Mononuclear cell (primary cell): ENCODE data around the gene SRGAP2B. TPM values are rescaled to one million over a fixed set of nuclear protein-coding genes. Genes with fewer than 3 reads are reported as not detected.
A peak's percentile ranks its signal among the peaks of the same experiment; 100 is the strongest.
"Not testable (repeated sequence)": the region's sequence is repeated elsewhere in the genome, so short reads cannot be mapped to it uniquely, and the experiment has no call there.

Experiments used
- H3K27me3 ChIP-seq: 2 replicates; pipeline ENCODE4 v1.6.0; 2011; ENCODE audit warnings: low read length, control low read depth; ENCODE audit not compliant: insufficient read depth
- H3K4me1 ChIP-seq: 2 replicates; pipeline ENCODE4 v1.5.1; 2011; ENCODE audit warnings: mild to moderate bottlenecking, low read length, control low read depth; ENCODE audit not compliant: insufficient read depth
- H3K4me3 ChIP-seq: 2 replicates; pipeline ENCODE4 v1.5.1; 2011; ENCODE audit warnings: mild to moderate bottlenecking, low read length, moderate library complexity
- H3K9me3 ChIP-seq: 2 replicates; pipeline ENCODE4 v1.5.1; 2011; ENCODE audit warnings: low read depth, mild to moderate bottlenecking, control low read depth, low read length
- total RNA-seq: library from RNA; depleted of rRNA; stranded (reverse); fragments of >200 nt; gene quantifications from one replicate; pipeline ENCODE4 v1.2.3, GENCODE V29; 2012

SRGAP2B gene
- 14.7 TPM for total RNA-seq

- H3K9me3 ChIP-seq, H3K27me3 ChIP-seq, H3K4me1 ChIP-seq: not testable (repeated sequence)
- peak within 1 kb of the TSS; percentile 32 for H3K4me3 ChIP-seq
Measured at GRCh38 chr1:145095284-145096057, at the start of gene SRGAP2B, which contains the start of gene FAM72D. Gene SRGAP2B (minus strand): TSS chr1:145095328. CDS start chr1:145092901, 2,427 bp downstream. Gene FAM72D (plus strand): TSS chr1:145095974. CDS start chr1:145096848, 874 bp downstream.

GRCh38 chr1:145144264-145144913 lies 49.3 kb upstream of the SRGAP2B start:
- not testable (repeated sequence) for H3K27me3 ChIP-seq, H3K4me3 ChIP-seq, H3K9me3 ChIP-seq, H3K4me1 ChIP-seq

DNA sequence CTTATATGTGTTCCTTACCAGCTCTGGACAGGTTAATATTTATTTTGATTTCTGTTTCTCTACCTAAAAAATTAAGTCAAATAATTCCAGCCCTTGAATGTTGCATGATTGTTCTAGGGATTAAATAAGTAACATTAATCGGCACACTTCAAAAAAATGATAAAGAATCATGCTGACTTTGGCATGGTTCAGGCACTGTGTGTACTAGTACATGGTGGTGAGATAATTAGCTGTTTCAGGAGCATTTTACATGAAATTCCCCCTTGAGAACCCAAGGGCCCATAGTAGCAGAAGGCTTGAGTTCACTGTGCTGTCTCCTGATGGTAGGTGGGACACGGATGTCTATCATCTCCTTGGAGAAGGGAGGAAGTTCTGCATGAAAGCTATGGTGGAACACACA lies 45.4 kb upstream of the SRGAP2B start:
- H3K27me3 ChIP-seq, H3K9me3 ChIP-seq, H3K4me1 ChIP-seq, H3K4me3 ChIP-seq: not testable (repeated sequence)

GRCh38 chr1:145134476-145134875 lies 39.3 kb upstream of the SRGAP2B start:
- not testable (repeated sequence) for H3K9me3 ChIP-seq, H3K4me3 ChIP-seq, H3K27me3 ChIP-seq, H3K4me1 ChIP-seq

GRCh38 chr1:145128697-145129469 lies 33.8 kb upstream of the SRGAP2B start:
- not testable (repeated sequence) for H3K27me3 ChIP-seq, H3K9me3 ChIP-seq, H3K4me3 ChIP-seq, H3K4me1 ChIP-seq

DNA sequence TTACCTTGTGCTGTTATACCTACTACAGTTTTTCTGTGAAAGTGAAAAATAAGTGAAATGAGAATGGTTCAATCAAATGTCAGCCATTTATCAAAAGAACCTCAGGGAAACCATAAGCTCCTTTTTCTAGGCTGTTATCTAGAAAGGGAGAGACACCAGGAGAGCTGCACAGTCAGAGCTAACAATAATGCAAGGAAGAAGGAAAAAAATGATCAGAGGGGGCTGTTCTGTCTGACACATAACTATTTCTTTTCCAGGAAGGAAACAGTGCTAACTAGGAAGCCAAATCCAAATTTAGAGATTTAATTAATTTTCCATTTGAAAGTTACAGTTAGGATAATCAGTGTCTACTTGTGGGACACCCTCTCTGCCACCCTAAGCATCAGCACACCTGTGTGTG lies 32.0 kb upstream of the SRGAP2B start:
- not testable (repeated sequence) for H3K27me3 ChIP-seq, H3K4me3 ChIP-seq, H3K9me3 ChIP-seq, H3K4me1 ChIP-seq

- H3K9me3 ChIP-seq, H3K4me1 ChIP-seq, H3K27me3 ChIP-seq, H3K4me3 ChIP-seq: not testable (repeated sequence)
Measured at GRCh38 chr1:145125112-145125511, 30.0 kb upstream of the SRGAP2B start.

GRCh38 chr1:145123992-145124641 lies 29.0 kb upstream of the SRGAP2B start:
- not testable (repeated sequence) for H3K4me1 ChIP-seq, H3K4me3 ChIP-seq, H3K27me3 ChIP-seq, H3K9me3 ChIP-seq

DNA sequence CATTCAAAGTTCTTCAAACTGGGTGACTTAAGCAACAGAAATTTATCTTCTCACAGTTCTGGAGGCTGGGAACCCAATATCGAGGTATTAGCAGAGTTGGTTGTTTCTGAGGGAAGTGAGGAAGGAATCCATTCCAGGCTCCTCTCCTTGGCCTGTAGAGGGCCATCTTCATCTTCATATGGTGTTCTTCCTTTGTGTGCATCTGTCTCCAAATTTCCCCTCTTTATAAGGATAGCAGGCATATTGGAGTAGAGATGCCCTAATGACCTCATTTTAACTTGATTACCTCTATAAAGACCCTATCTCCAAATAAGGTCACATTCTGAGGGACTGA lies 27.9 kb upstream of the SRGAP2B start:
- H3K4me1 ChIP-seq, H3K9me3 ChIP-seq, H3K27me3 ChIP-seq, H3K4me3 ChIP-seq: not testable (repeated sequence)

DNA sequence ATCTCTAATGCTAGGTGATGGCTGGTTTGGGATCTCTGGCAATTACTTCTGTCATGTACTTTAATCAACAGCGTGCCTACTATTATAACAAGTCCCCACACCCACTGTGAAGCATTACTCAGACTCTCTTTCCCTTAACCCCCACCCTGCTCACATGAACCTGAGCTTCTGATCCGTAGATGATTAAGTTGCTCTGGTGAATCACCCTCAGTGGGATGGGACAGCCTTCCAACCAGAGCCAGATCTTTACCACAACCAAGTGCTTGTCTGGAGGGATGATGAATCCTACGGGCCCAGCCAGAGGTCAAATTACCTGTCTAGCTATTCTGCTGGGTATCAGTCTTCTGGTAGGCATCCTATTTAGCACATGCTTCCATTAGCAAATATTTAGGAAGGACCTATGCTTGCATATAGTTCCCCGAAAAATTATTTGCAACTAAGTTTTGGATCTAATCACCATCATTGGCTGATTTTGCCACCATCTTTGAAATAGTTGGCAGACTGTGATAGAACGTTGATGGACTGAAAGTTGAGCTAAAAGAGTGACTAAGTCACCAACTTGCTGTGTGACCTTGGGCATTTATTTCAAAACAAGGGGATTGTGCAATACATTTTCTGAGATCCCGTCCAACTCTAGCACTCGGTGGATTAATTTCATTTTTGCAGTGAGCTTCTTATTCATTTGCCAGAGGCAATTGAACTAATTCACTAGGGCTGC lies 27.4 kb upstream of the SRGAP2B start:
- H3K27me3 ChIP-seq, H3K9me3 ChIP-seq, H3K4me1 ChIP-seq, H3K4me3 ChIP-seq: not testable (repeated sequence)

DNA sequence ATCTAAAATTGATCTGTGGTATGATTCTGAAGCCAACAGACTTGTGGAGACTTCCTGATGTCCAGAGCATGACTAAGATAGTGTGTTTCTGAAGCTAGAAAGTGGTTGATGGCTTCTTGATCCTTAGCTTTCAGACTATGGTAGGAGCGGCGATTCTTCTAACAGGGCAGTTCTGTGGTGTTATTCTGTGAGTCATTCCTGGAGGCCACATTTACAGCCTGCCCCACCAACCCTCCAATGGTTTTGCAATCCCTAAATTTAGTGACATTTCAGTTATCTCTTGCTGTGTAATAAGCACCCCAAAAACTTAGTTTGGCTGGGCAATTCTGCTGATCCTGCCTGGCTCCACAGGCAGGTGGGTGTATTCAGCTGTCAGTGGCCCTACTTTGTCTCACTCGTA lies 24.7 kb upstream of the SRGAP2B start:
- H3K4me1 ChIP-seq, H3K27me3 ChIP-seq: not testable (repeated sequence)

GRCh38 chr1:145115587-145116493 lies 20.7 kb upstream of the SRGAP2B start:
- H3K4me3 ChIP-seq, H3K4me1 ChIP-seq, H3K9me3 ChIP-seq, H3K27me3 ChIP-seq: not testable (repeated sequence)

More for the DNA sequence above, 24.7 kb upstream of the SRGAP2B start:
- H3K9me3 ChIP-seq, H3K4me3 ChIP-seq: not testable (repeated sequence)

GRCh38 chr1:145114560-145115057 lies 19.5 kb upstream of the SRGAP2B start:
- H3K27me3 ChIP-seq, H3K9me3 ChIP-seq, H3K4me3 ChIP-seq, H3K4me1 ChIP-seq: not testable (repeated sequence)

DNA sequence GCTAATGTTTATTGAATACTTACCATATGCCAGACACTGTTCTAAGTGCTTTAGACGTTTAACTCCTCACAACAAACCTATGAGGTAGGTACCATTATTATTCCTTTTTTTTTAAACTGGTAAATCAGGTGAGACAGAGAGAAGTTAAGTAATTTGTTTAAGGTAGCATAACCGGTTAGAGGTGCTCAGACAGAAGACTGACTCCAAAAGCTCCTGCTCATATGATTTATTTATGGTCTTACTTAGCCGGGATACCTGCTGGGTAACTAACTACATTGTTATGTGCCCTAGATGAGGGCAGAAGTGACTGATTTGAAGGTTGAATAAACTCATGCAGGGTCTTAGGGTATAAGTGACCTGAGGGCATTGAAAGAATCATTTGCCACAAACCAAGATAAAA lies 17.6 kb upstream of the SRGAP2B start:
- not testable (repeated sequence) for H3K9me3 ChIP-seq, H3K4me1 ChIP-seq, H3K4me3 ChIP-seq, H3K27me3 ChIP-seq
